MM.1S (cell line): ENCODE data around the gene RNF212.

Experiments used
- EZH2 ChIP-seq: fragments of 300-600 bp; sonication (generic); optimal IDR thresholded peaks from 2 replicates; pipeline ENCODE3; 2017; ENCODE audit warnings: low read depth, mild to moderate bottlenecking, antibody characterized with exemption, low read length, mixed read lengths
- EZH2phosphoT487 ChIP-seq: fragments of 300-600 bp; sonication (generic); IDR thresholded peaks from 2 replicates; pipeline ENCODE4 v1.6.1; 2018; ENCODE audit warnings: antibody characterized with exemption, low read length
- TF ChIP-seq, protein P1 (sequence below): fragments of 300-600 bp; sonication (generic); IDR thresholded peaks from 2 replicates; pipeline ENCODE4 v1.5.1; 2016; ENCODE audit warnings: antibody characterized with exemption, low read length, mixed read lengths

DNA sequence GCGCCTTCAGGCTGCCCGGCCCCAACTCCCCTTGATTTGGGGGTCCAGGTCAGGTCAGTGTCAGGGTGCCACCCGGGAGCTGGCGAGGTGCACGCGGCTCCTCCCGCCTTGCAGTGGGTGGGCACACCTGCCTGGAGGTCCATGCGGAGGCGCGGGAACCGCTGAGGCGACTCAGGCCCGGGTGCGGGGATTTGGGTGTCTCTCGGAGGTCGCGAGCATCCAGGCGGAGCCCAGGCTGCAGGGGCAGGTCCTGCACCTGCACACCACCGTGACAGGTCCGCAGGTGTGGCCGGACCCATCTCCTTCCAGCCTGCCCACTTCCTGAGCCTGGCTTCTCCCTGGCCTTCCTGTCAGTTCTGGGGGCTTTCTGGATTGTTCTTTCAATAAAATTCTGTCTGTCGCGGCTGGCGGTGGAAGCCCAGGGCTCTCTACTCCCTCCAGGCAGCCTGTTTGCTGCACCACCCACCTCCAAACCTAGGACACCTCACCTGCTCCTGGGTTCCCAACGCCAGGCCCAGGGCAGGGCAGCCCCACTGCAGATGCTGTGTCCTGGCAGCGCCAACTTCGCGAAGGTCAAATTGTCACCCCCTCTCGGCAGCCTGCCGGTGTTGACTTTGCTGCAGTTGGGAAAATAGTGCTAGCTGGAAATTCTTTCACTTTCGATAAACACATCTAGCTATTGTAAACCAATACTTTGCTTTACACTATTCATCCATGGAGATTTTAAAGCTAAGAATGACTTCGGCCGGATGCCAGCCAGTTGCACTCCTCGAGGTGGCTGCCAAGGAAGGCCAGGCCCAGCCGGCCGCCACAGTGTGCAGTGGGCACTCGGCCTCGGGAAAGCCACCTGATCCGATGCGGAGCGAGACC, 66.0 kb downstream of the RNF212 start:
- TF ChIP-seq, protein P1, sequence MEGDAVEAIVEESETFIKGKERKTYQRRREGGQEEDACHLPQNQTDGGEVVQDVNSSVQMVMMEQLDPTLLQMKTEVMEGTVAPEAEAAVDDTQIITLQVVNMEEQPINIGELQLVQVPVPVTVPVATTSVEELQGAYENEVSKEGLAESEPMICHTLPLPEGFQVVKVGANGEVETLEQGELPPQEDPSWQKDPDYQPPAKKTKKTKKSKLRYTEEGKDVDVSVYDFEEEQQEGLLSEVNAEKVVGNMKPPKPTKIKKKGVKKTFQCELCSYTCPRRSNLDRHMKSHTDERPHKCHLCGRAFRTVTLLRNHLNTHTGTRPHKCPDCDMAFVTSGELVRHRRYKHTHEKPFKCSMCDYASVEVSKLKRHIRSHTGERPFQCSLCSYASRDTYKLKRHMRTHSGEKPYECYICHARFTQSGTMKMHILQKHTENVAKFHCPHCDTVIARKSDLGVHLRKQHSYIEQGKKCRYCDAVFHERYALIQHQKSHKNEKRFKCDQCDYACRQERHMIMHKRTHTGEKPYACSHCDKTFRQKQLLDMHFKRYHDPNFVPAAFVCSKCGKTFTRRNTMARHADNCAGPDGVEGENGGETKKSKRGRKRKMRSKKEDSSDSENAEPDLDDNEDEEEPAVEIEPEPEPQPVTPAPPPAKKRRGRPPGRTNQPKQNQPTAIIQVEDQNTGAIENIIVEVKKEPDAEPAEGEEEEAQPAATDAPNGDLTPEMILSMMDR = no peak
- no peak for TF ChIP-seq EZH2
- TF ChIP-seq EZH2phosphoT487 = no peak
